Subcutaneous abdominal adipose tissue (tissue), 5 donors: ENCODE measurements around the gene ARHGEF1.

Experiments used
- H3K27ac ChIP-seq: one replicate; pipeline ENCODE4 v1.7.0; 2013; ENCODE audit warnings: low read depth, mild to moderate bottlenecking, inconsistent platforms, low read length, moderate library complexity
- H3K27me3 ChIP-seq, 5 donors: one replicate each; pipeline ENCODE4 v1.7.0; 2013; ENCODE audit warnings: low read length in 5 of 5, inconsistent platforms in 1 of 5; ENCODE audit not compliant: control insufficient read depth in 5 of 5, insufficient read depth in 4 of 5
- H3K36me3 ChIP-seq, 5 donors: one replicate each; pipeline ENCODE4 v1.7.0; 2013; ENCODE audit warnings: low read length in 5 of 5; ENCODE audit not compliant: control insufficient read depth in 5 of 5, insufficient read depth in 5 of 5
- H3K4me1 ChIP-seq, 5 donors: one replicate each; pipeline ENCODE4 v1.7.0; 2013; ENCODE audit warnings: low read length in 5 of 5, mild to moderate bottlenecking in 3 of 5, moderate library complexity in 1 of 5; ENCODE audit not compliant: control insufficient read depth in 5 of 5, insufficient read depth in 5 of 5
- H3K4me3 ChIP-seq, 5 donors: one replicate each; pipeline ENCODE4 v1.7.0; 2013; ENCODE audit warnings: low read length in 5 of 5, low read depth in 1 of 5
- H3K9ac ChIP-seq, 5 donors: one replicate each; pipeline ENCODE4 v1.7.0; 2013; ENCODE audit warnings: low read length in 5 of 5, mild to moderate bottlenecking in 4 of 5, moderate library complexity in 3 of 5
- H3K9me3 ChIP-seq, 5 donors: one replicate each; pipeline ENCODE4 v1.7.0; 2013; ENCODE audit warnings: low read length in 5 of 5; ENCODE audit not compliant: control insufficient read depth in 5 of 5
- donor health status: healthy.
- donor health status: healthy.
- donor health status: healthy.
- donor health status: healthy.
- donor health status: healthy.

Gene ARHGEF1

DNA sequence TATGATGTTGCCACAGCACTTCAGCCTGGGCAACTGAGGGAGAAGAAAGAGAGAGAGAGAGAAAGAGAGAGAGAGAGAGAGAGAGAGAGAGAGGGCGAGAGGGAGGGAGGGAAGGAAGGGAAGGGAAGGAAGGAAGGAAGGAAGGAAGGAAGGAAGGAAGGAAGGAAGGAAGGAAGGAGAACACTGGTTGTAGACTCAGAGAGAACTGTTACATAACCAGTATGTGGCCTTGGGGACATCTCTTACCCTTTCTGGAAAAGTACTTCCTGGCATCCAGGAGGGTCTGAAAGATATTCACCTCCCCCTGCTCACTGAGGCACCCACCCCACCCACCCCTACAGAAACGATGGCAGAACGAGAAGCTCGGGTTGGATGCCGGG, 2.7 kb upstream of the ARHGEF1 start:
- Histone ChIP-seq H3K9me3 (no peaks in the 10 kb centered on the region), H3K9ac (no peak overlapping the region), H3K27ac (no peak overlapping the region), H3K27me3 (no peaks in the 10 kb centered on the region), H3K4me3 (no peak overlapping the region), H3K36me3 (no peaks in the 10 kb centered on the region), H3K4me1 (peaks cover 2 to 39% (median 32%) of the 10 kb centered on the region in 5 donors)

DNA sequence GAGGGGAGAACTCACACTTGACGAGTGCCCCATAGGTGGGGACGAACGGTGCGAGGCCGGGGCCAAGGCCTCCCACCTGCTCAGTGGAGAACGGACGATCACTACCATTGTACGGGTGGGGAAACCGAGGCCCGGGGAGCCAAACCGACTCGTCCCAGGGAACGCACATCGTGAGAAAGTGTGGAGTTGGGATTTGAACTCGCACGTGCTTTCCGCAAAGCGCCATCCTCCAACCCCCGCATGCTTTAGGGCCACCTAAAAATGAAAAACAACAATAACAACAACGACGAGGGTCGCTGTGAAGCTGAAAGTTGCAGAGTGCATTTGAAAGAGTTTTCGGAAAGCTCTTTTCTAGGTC, 458 bp downstream of the ARHGEF1 start:
- peak overlapping the region; percentile 82 for H3K27ac ChIP-seq
- no peaks in the 10 kb centered on the region for H3K27me3 ChIP-seq
- no peaks in the 10 kb centered on the region for H3K9me3 ChIP-seq
- peak overlapping the region; percentile 80 to 97 (median 95) for H3K4me3 ChIP-seq
- H3K9ac ChIP-seq, result peak overlapping the region; percentile 45 to 96 (median 94)
- peaks cover 0 to 12% (median 6%) of the 10 kb centered on the region in 5 donors for H3K36me3 ChIP-seq
- peaks cover 4 to 52% (median 38%) of the 10 kb centered on the region in 5 donors for H3K4me1 ChIP-seq

DNA sequence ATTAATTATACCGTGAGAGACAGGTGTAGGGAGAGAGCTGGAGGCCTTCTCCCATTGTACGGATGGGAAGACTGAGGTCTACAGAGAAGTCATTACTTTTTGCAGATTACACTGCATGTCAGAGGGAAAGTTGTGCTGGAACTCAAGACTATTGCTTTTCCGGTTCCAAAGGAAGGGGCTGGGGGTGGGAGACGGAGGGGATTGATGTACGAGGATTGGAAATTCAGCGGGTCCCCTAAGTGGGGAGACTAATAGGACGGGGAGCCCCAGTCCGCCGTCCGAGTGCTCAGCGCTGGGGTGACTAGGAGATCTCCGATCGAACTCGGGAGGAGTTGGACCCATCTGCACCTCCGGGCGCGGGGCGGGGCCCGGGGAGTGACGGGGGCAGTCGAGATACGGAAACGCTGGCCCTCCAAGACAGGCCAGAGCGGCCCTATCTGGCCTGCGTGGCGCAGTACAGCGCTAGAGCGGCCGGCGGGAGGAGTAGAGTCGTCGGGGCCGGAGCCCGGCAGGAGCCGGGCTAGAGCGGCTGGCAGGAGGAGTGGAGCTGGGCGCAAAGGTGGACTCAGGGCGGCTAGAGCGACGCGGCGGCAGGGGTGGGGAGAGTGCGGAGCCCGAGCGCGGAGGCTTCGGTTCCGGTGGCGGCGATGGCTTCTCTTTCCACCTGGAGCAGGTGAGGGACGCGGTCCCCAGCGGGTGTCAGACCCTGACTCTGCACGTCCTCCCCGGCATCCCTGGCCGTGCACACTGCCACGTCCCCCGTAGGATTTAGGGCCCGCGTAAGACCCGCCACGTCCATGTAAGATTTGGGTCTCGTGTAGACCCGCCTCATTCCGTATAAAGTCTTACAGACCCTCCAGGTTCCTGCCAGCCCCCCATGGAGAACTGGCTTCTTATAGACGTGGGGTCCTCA, 1.1 kb downstream of the ARHGEF1 start:
- peak overlapping the region; percentile 82 for H3K27ac ChIP-seq
- no peaks in the 10 kb centered on the region for H3K9me3 ChIP-seq
- peaks cover 4 to 52% (median 38%) of the 10 kb centered on the region in 5 donors for H3K4me1 ChIP-seq
- H3K9ac ChIP-seq, result peak overlapping the region; percentile 74 to 96 (median 94)
- peak overlapping the region; percentile 80 to 97 (median 95) for H3K4me3 ChIP-seq
- peaks cover 0 to 18% (median 10%) of the 10 kb centered on the region in 5 donors for H3K36me3 ChIP-seq
- no peaks in the 10 kb centered on the region for H3K27me3 ChIP-seq

DNA sequence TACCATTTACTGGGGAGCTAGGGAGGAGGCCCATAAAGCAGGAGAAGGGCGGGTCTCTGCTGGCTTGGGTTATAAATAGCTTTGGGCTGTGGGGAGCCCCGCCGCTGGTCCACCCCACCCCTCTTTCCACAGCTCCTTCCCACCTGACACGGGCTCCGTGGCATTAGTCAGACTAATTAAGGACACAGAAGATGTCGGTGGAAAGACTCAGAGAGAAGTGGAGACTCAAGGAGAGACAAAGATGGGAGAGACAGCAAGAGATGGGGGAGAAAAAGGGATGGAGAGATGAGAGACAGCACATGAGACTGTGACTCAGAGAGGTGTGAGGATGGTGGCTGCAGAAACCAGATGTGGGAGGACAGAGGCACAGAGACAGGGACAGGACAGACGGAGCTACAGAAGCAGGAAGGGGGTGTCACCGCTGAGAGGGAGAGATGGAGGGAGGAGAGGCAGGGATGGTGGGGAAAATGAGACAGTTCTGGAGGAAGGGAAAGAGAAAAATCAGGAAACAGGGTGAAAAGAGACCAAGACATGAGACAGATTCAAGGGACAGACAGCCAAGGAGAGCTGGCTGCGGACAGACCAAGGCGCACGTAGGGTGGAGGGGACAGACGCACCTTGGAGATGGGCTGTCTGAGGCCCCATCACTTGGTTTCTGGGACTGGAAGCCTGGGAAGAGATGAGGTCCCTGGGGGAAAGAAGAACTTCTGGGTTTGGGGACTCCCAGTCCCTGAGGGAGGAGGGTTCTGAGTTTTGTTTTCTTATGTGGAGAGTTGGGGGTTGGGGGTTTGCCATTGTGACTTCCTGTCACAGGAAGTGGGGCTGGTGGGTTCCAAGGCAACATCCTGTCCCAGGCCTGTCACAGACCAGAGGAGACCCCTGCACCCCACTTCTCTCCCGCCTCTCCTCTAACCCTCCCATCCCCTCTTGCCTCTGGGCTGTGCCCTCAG, 4.1 kb downstream of the ARHGEF1 start:
- no peak overlapping the region for H3K4me3 ChIP-seq
- no peaks in the 10 kb centered on the region for H3K27me3 ChIP-seq
- no peak overlapping the region for H3K27ac ChIP-seq
- peaks cover 0 to 44% (median 20%) of the 10 kb centered on the region in 5 donors for H3K36me3 ChIP-seq
- H3K9me3 ChIP-seq, result no peaks in the 10 kb centered on the region
- peak overlapping the region; percentile 1 to 31 (median 16) for H3K9ac ChIP-seq
- peaks cover 4 to 52% (median 38%) of the 10 kb centered on the region in 5 donors for H3K4me1 ChIP-seq

DNA sequence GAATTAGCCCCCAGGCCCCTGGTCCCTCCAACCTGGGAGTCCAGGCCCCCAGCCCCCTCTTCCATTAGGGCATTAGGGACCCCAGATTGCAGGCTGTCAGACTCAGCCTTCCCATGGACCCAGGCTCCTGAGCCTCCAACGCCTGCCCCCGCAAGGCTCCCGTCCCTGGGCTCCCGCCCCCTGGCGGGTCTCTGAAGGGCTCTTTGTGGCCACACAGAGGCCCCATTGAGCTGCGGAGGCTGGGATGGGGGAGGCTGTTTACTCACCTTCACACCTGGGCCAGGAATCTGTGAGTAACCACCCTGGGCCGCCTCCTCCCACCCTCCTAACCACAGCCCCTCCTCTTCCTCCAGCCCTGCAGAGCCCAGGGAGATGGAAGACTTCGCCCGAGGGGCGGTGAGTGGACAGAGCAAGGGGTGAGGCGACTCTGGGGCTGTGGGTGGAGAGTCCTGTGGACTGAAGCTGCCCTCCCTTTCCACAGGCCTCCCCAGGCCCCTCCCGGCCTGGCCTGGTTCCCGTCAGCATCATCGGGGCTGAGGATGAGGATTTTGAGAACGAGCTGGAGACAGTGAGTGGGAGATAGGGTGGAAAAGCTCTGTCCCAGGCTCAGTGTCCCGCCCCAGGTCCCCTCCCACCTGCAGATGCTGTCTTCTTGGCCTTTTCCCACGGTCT, 4.9 kb downstream of the ARHGEF1 start:
- peak overlapping the region in 1 of 5 donors; percentile 21 for H3K9ac ChIP-seq
- no peak overlapping the region for H3K4me3 ChIP-seq
- H3K27ac ChIP-seq, result no peak overlapping the region
- peaks cover 4 to 43% (median 31%) of the 10 kb centered on the region in 5 donors for H3K4me1 ChIP-seq
- H3K27me3 ChIP-seq, result no peaks in the 10 kb centered on the region
- H3K36me3 ChIP-seq, result peaks cover 0 to 52% (median 28%) of the 10 kb centered on the region in 5 donors
- H3K9me3 ChIP-seq, result no peaks in the 10 kb centered on the region

DNA sequence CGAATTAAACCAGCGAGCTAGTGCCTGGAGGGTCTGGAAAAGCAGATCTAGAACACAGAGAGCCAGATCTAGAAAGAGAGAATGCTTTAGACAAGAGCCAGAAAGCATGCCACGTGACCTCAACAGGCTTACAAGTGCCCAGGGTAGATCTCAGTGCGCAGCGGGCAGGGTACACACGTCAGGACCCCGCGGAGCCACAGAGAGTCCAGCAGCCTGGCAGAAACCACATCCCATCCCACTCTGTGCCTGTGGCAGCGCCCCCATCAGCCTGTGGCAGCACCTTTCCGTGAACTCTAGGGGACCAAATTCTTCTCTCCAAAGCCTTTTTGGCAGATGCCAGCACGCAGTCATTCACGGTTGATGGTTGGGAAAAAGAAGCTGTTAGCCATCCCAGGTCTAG, 5.9 kb downstream of the ARHGEF1 start:
- Histone ChIP-seq H3K27me3 (no peaks in the 10 kb centered on the region), H3K9ac (no peak overlapping the region), H3K36me3 (peaks cover 0 to 57% (median 31%) of the 10 kb centered on the region in 5 donors), H3K9me3 (no peaks in the 10 kb centered on the region), H3K4me1 (peaks cover 4 to 35% (median 23%) of the 10 kb centered on the region in 5 donors), H3K4me3 (no peak overlapping the region), H3K27ac (no peak overlapping the region)

DNA sequence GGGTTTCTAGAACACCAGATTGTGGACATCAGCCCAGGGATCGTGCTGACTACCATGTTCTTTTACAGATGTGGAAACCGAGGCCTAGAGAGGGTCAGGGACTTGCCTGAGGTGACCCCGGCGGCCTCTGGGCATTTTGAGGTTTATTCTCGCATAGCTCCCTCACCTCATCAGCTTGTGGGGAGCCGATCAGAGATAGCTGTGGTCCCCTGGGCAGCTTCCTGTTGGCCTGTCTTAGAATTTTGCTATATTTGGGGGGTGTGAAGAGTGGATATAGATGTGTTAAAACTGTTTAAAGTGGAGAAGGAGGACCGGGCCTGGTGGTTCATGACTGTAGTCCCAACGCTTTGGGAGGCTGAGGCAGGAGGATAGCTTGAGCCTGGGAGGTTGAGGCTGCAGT, 6.9 kb downstream of the ARHGEF1 start:
- peaks cover 2 to 28% (median 15%) of the 10 kb centered on the region in 5 donors for H3K4me1 ChIP-seq
- no peaks in the 10 kb centered on the region for H3K9me3 ChIP-seq
- H3K27me3 ChIP-seq, result no peaks in the 10 kb centered on the region
- peaks cover 0 to 66% (median 39%) of the 10 kb centered on the region in 5 donors for H3K36me3 ChIP-seq
- no peak overlapping the region for H3K27ac ChIP-seq
- H3K4me3 ChIP-seq, result no peak overlapping the region
- H3K9ac ChIP-seq, result no peak overlapping the region

DNA sequence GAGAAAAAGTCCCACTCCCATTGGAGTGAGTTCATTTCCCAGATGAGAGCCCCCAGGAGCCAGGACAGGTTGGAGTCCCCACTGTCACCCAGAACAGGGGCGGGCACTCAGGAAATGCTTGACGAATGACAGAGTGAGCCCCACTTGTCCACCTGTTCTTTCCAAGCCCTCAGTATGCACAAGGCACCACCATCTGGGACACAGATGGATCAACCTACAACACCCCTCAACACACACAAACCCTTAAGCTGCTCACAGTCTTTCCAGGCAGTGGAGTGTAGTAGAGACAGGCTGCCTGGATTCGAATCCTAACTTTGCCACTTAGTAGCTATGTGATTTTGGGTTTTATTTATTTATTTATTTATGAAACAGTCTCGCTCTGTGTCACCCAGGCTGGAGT, 8.0 kb downstream of the ARHGEF1 start:
- H3K27me3 ChIP-seq, result no peaks in the 10 kb centered on the region
- peaks cover 0 to 76% (median 50%) of the 10 kb centered on the region in 5 donors for H3K36me3 ChIP-seq
- H3K4me1 ChIP-seq, result peaks cover 0 to 21% (median 10%) of the 10 kb centered on the region in 5 donors
- no peak overlapping the region for H3K4me3 ChIP-seq
- H3K9ac ChIP-seq, result no peak overlapping the region
- H3K9me3 ChIP-seq, result no peaks in the 10 kb centered on the region
- H3K27ac ChIP-seq, result no peak overlapping the region

DNA sequence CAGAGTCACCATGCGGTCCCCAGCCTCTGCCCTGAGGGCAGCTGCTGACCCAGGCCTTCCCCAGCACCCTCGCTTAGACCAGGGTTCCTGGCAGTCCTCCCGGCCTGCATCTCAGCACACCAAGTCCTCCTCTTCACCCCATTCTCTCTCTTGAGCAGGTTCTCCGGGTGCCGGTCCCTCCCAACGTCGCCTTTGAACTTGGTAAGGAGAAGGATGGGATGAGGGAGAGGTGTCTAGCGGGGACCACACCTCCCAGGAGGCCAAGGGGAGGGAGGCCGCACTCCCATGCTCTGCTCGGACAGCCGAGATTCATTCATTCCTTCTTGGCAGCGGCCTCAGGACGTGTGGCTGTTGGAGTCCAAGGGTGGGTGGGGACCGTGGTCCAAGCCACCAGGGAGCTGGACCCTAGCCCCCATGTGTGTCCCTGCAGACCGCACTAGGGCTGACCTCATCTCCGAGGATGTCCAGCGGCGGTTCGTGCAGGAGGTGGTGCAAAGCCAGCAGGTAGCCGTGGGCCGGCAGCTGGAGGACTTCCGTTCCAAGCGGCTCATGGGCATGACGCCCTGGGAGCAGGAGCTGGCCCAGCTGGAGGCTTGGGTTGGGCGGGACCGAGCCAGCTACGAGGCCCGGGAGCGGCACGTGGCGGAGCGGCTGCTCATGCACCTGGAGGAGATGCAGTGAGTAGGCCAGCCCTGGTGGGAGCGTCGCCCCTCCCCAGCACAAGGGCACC, 9.4 kb downstream of the ARHGEF1 start:
- Histone ChIP-seq H3K36me3 (peaks cover 0 to 84% (median 56%) of the 10 kb centered on the region in 5 donors), H3K9me3 (no peaks in the 10 kb centered on the region), H3K9ac (no peak overlapping the region), H3K27me3 (no peaks in the 10 kb centered on the region), H3K4me3 (no peak overlapping the region), H3K27ac (no peak overlapping the region), H3K4me1 (peaks cover 0 to 7% (median 2%) of the 10 kb centered on the region in 5 donors)
